ENCODE measurements around the gene CELF1.
"Not testable (repeated sequence)": the region's sequence is repeated elsewhere in the genome, so short reads cannot be mapped to it uniquely, and the experiment has no call there.

CELF1 gene

GRCh38 chr11:47552056-47552565 is 821 bp downstream of the CELF1 start:
- H3K4me3 ChIP-seq = peak overlapping the region; percentile 92
- peak overlapping the region; percentile 94 to 96 for H3K27ac ChIP-seq
- no peak for TF ChIP-seq CTCF (IDR thresholded peaks at IDR 0.05)
- DNase-seq (ENCODE audit: low spot score) = no peak

GRCh38 chr11:47551086-47551485 is 1.8 kb downstream of the CELF1 start:
- H3K4me3 ChIP-seq = peak overlapping the region; percentile 92
- peak overlapping the region in 1 of 2 donors; percentile 94 for H3K27ac ChIP-seq

DNA sequence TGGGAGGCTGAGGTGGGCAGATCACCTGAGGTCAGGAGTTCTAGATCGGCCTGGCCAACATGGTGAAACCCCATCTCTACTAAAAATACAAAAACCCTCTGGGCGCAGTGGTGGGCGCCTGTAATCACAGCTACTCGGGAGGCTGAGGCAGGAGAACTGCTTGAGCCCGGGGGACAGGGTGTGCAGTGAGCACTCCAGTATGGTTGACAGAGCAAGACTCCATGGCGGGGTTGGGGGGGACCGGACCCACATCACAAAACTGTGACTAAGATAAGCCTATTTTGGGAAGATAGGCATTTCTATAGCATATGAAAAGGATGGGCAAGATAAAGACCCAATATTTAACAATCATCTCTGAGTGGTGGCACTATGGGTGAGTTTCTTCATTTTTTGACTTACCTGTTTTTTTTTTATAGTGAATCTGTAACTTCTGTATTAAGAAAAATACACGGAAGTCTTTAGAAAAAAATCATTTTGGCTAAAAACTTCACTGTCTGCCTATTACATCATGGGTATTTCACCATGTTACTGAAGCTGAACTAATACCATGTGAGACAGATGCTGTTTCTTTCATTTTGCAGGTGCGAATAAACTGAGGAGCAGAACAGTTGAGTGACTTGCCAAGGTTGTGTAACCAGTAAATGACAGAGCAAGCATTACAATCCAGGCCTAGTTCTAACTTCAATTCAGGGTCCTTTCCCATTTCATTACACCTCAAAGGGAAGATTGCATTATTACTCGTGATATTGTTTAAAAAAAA is 2.5 kb downstream of the CELF1 start:
- no peak for DNase-seq (ENCODE audit: low spot score)
- peak overlapping the region in 1 of 2 donors; percentile 94 for H3K27ac ChIP-seq
- no peak overlapping the region for H3K4me3 ChIP-seq
- no peak for TF ChIP-seq CTCF (IDR thresholded peaks at IDR 0.05)

More at GRCh38 chr11:47551086-47551485, 1.8 kb downstream of the CELF1 start:
- no peak for DNase-seq (ENCODE audit: low spot score)
- no peak for TF ChIP-seq CTCF (IDR thresholded peaks at IDR 0.05)

DNA sequence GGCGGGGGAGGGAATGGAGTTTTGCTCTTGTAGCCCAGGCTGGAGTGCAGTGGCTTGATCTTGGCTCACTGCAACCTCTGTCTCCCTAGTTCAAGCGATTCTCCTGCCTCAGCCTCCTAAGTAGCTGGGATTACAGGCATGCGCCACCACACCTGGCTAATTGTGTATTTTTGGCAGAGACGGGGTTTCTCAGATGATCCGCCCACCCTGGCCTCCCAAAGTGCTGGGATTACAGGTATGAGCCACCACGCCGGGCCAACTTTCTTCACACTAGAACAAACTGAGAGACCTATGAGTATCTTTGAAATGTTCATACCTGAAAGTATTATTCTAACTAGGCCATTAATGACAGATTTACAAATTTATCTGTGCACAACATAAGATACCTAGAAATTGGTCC is 6.7 kb downstream of the CELF1 start:
- not testable (repeated sequence) for DNase-seq (ENCODE audit: low spot score); H3K27ac ChIP-seq; H3K4me3 ChIP-seq

DNA sequence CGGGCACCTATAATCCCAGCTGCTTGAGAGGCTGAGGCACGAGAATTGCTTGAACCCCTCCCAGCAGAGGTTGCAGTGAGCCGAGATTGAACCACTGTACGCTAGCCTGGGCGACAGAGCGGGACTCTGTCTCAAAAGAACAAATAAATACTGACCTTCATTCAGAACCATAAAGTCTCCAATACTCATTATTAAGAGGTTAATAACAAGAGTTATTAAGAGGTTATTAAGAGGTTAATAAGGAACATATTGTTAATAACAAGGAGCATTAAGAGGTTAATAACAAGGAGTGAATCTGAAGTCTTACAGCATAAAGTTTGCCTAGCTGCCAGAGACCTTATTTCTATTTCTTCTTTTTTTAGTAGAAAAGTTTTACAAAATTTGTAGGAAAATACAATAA is 7.6 kb downstream of the CELF1 start:
- H3K27ac ChIP-seq = no peak overlapping the region
- no peak overlapping the region for H3K4me3 ChIP-seq
- DNase-seq (ENCODE audit: low spot score) = no peak
- no peak for TF ChIP-seq CTCF (IDR thresholded peaks at IDR 0.05)

DNA sequence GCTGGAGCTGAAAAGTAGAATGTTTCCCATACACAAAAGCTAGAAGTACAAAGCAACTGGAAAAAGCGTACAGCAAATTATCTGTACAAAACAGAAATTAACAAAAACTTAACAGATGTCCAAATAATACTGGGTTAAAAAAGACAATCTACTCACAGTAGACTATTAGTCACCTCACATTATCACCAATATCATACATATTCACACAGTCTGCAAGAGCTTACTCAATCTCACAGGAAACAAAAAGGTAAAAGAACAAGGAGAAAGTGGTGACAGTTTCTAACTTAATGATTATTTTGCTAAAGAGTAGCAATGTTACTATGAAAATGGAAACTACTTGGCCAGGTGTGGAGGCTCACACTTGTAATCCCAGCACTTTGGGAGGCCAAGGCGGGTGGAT is 11.9 kb downstream of the CELF1 start:
- TF ChIP-seq CTCF (IDR thresholded peaks at IDR 0.05) = no peak
- Histone ChIP-seq H3K27ac (no peak overlapping the region), H3K4me3 (no peak overlapping the region)
- no peak for DNase-seq (ENCODE audit: low spot score)

DNA sequence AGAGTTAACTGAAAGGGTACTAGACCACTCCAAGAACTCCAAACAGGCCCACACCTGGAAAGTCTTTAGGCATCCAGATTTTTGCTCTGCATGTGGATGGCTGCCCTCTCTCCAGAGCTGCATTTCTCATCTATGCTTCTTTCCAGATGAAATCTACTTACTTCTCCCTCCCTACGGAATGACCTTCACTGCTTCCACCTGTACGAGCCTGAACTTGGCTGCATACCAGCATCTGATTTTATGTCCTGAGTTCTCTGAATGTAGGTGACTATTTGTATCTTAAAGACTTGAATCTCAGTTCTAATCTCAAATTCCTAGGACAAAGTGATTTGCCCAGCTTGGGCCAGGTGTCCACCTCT is 13.3 kb downstream of the CELF1 start:
- DNase-seq (ENCODE audit: low spot score) = no peak
- H3K27ac ChIP-seq = no peak overlapping the region
- no peak overlapping the region for H3K4me3 ChIP-seq
- no peak for TF ChIP-seq CTCF (IDR thresholded peaks at IDR 0.05)
